K562 (cell line): ENCODE data around the gene DRAXIN. TPM values are rescaled to one million over a fixed set of nuclear protein-coding genes. Genes with fewer than 3 reads are reported as not detected.

Experiments
- ATAC-seq: fragments of 200-7000 bp; cut with Tn5 transposase; 3 replicates; pipeline ENCODE4 v1.9.1; 2020; ENCODE audit warnings: moderate library complexity
- BruUV-seq: library from RNA; stranded (reverse); fragments of 400-500 nt; replicated peaks from 2 replicates; lab custom pipeline; 2021; lab: Mats Ljungman, UMichigan
- CTCF ChIA-PET: fragments of 300-600 bp; formaldehyde crosslinking; extraction: SDS; loops from one replicate; lab custom pipeline; 2021; ENCODE audit warnings: low intra/inter-chr PET ratio; lab: Yijun Ruan, JAX
- POLR2A ChIA-PET: fragments of 300-600, 350-650 bp; sonication (Branson Sonifier 250); formaldehyde crosslinking; extraction: SDS; loops from one replicate; lab custom pipeline; 2021; ENCODE audit warnings: antibody characterized with exemption, inconsistent platforms; lab: Yijun Ruan, JAX
- DNase-seq, 4 experiments: peaks; one replicate each; pipeline versions ENCODE4 v3.0.0 to v3.0.0-alpha.2; 2011 to 2018; ENCODE audit warnings: low spot score in 3 of 4, mixed read lengths in 3 of 4; ENCODE audit errors: extremely low read depth in 1 of 4
- FAIRE-seq: peaks from 2 replicates; lab custom pipeline; 2011; peaks lifted over from hg19 to GRCh38; lab: Jason Lieb, UNC
- H2AFZ ChIP-seq: 2 replicates; pipeline ENCODE4 v1.6.0; 2011; ENCODE audit warnings: low read depth, low read length, control low read depth, inconsistent platforms
- H3K27ac ChIP-seq: fragments of 200-600 bp; 3 replicates; pipeline ENCODE4 v1.8.0; 2011; ENCODE audit warnings: low read depth, mild to moderate bottlenecking, control low read depth, inconsistent platforms, low read length, moderate library complexity, mixed read lengths; ENCODE audit errors: extremely low read depth
- H3K27me3 ChIP-seq, 2 experiments: fragments of 300-600 bp in 1 of 2; 2 replicates in 1 of 2; 3 replicates in 1 of 2; pipeline versions ENCODE4 v1.6.0 to v1.8.0; 2011; ENCODE audit warnings: inconsistent platforms in 2 of 2, low read length in 2 of 2, mild to moderate bottlenecking in 1 of 2, mixed read lengths in 1 of 2, moderate library complexity in 1 of 2; ENCODE audit not compliant: control insufficient read depth in 2 of 2, insufficient read depth in 2 of 2
- H3K36me3 ChIP-seq: fragments of 300-600 bp; 3 replicates; pipeline ENCODE4 v1.8.0; 2011; ENCODE audit warnings: mild to moderate bottlenecking, low read length, inconsistent platforms; ENCODE audit not compliant: control insufficient read depth, insufficient read depth
- H3K4me1 ChIP-seq, 2 experiments: fragments of 200-600 bp in 1 of 2; replicated peaks in 1 of 2; 2 replicates in 1 of 2; 3 replicates in 1 of 2; pipeline versions ENCODE4 v1.5.1 to v1.8.0; 2011; ENCODE audit warnings: inconsistent platforms in 2 of 2, low read length in 2 of 2, mild to moderate bottlenecking in 1 of 2, mixed read lengths in 1 of 2, moderate library complexity in 1 of 2; ENCODE audit not compliant: control insufficient read depth in 2 of 2, insufficient read depth in 2 of 2
- H3K4me2 ChIP-seq: 2 replicates; pipeline ENCODE4 v1.6.1; 2011; ENCODE audit warnings: low read length, control low read depth, inconsistent platforms, mixed read lengths; ENCODE audit not compliant: insufficient read depth
- H3K4me3 ChIP-seq: fragments of 200-600 bp; sonication (generic), shearing (Covaris generic); 2 replicates; pipeline ENCODE4 v1.5.1; 2016; ENCODE audit warnings: control low read depth, inconsistent platforms
- H3K79me2 ChIP-seq: fragments of 200-600 bp; 3 replicates; pipeline ENCODE4 v1.8.0; 2011; ENCODE audit warnings: low read length, inconsistent platforms; ENCODE audit not compliant: control insufficient read depth, insufficient read depth
- H3K9ac ChIP-seq, 2 experiments: 2 replicates each; pipeline versions ENCODE4 v1.6.0 to v1.6.1; 2011; ENCODE audit warnings: low read depth in 2 of 2, low read length in 2 of 2, control low read depth in 1 of 2, inconsistent platforms in 1 of 2, mild to moderate bottlenecking in 1 of 2, mixed read lengths in 1 of 2; ENCODE audit not compliant: insufficient read depth in 1 of 2
- H3K9me1 ChIP-seq: one replicate; pipeline ENCODE4 v1.6.0; 2011; ENCODE audit warnings: inconsistent platforms, mild to moderate bottlenecking, low read length, moderate library complexity; ENCODE audit not compliant: control insufficient read depth, insufficient read depth
- H3K9me3 ChIP-seq: replicated peaks from 2 replicates; pipeline ENCODE4 v1.5.1; 2011; ENCODE audit warnings: low read depth, low read length, inconsistent platforms; ENCODE audit not compliant: control insufficient read depth, insufficient read depth
- H4K20me1 ChIP-seq: replicated peaks from 2 replicates; pipeline ENCODE4 v1.6.1; 2011; ENCODE audit warnings: low read length, inconsistent platforms, mixed read lengths; ENCODE audit not compliant: control insufficient read depth, insufficient read depth
- CREB1 ChIP-seq, 2 experiments: sonication (generic) in 1 of 2; formaldehyde crosslinking in 1 of 2; IDR thresholded peaks; 2 replicates each; pipeline versions ENCODE4 v1.6.1 to v1.8.0; 2012 to 2022; ENCODE audit warnings: inconsistent platforms in 1 of 2, mild to moderate bottlenecking in 1 of 2, missing genetic modification reagents in 1 of 2, moderate library complexity in 1 of 2
- LARP7 ChIP-seq: fragments of 450-650 bp; IDR thresholded peaks from 2 replicates; pipeline ENCODE4 v1.6.1; 2016
- MAX ChIP-seq: sonication (generic); formaldehyde crosslinking; IDR thresholded peaks from 2 replicates; pipeline ENCODE4 v1.9.0; 2022; ENCODE audit warnings: mild to moderate bottlenecking, missing genetic modification reagents
- MAZ ChIP-seq, 2 experiments: fragments of 450-650 bp in 1 of 2; sonication (generic) in 1 of 2; formaldehyde crosslinking; IDR thresholded peaks in 1 of 2; conservative IDR thresholded peaks in 1 of 2; 2 replicates each; pipeline versions ENCODE4 v1.4.0 to v1.5.0; 2020; ENCODE audit warnings: mild to moderate bottlenecking in 1 of 2, missing genetic modification reagents in 1 of 2
- MNT ChIP-seq, 2 experiments: fragments of 450-650 bp; conservative IDR thresholded peaks; 2 replicates each; pipeline ENCODE4 v1.6.1; 2017; ENCODE audit warnings: mild to moderate bottlenecking in 2 of 2, moderate library complexity in 2 of 2
- NEUROD1 ChIP-seq: fragments of 150-350 bp; IDR thresholded peaks from 2 replicates; pipeline ENCODE4 v1.6.1; 2014; ENCODE audit warnings: borderline replicate concordance, low read length, low read depth; ENCODE audit not compliant: partially characterized antibody
- NFIX ChIP-seq: fragments of 250-450 bp; sonication (Bioruptor Pico); IDR thresholded peaks from 2 replicates; pipeline ENCODE4 v1.4.0; 2020; ENCODE audit warnings: low read depth, mild to moderate bottlenecking, moderate library complexity
- RBFOX2 ChIP-seq: fragments of 200-400 bp; formaldehyde crosslinking; IDR thresholded peaks from 2 replicates; pipeline ENCODE4 v1.6.1; 2017; ENCODE audit warnings: low read depth, mild to moderate bottlenecking, low read length, moderate library complexity
- TBP ChIP-seq: optimal IDR thresholded peaks from 2 replicates; pipeline ENCODE3; 2011; ENCODE audit warnings: low read depth, low read length, improper control_type of control experiment
- TFAP4 ChIP-seq: sonication (generic); formaldehyde crosslinking; IDR thresholded peaks from 2 replicates; pipeline ENCODE4 v1.8.0; 2022; ENCODE audit warnings: missing genetic modification reagents, mild to moderate bottlenecking, moderate library complexity, borderline replicate concordance
- ZFX ChIP-seq: sonication (generic); formaldehyde crosslinking; IDR thresholded peaks from 2 replicates; pipeline ENCODE4 v1.8.0; 2022; ENCODE audit warnings: mild to moderate bottlenecking, missing genetic modification reagents, moderate library complexity
- WGBS: fragments of 100-300 bp; shearing (Covaris generic); methylation state at CpG from one replicate; pipeline ENCODE4 v1.1.6; 2016; ENCODE audit warnings: low coverage, mixed read lengths; ENCODE audit not compliant: insufficient coverage; ENCODE audit errors: missing lambda C conversion rate; 5-methylcytosine and 5-hydroxymethylcytosine counted together
- in situ Hi-C: fragments of 300-500 bp; cut with MboI; formaldehyde crosslinking; loops from 4 replicates; pipeline ENCODE4 v1.15.0; 2018; ENCODE audit warnings: inconsistent platforms, mixed read lengths
- intact Hi-C: fragments of 100-400 bp; cut with micrococcal nuclease; formaldehyde crosslinking; loops from 2 replicates; pipeline ENCODE4 v1.14.2; 2022
- polyA plus RNA-seq, 8 experiments: library from polyadenylated mRNA; depleted of rRNA in 4 of 8; stranded (reverse) in 5 of 8; unstranded in 3 of 8; fragments of >200 nt; fragmentation: Nextera tagmentation in 2 of 8; fragmentation: Illumina TruSeq in 1 of 8; extraction: Ambion mirVana in 2 of 8; extraction: Trizol in 1 of 8; gene quantifications; 2 replicates each; pipeline versions ENCODE4 v1.2.1 to v1.2.3, GENCODE V29; 2011 to 2014; ENCODE audit warnings: inconsistent platforms in 1 of 8, missing spikeins in 1 of 8
- total RNA-seq, 7 experiments: library from RNA; depleted of rRNA in 6 of 7; stranded (reverse); fragments of >200 nt in 6 of 7; fragmentation: Illumina TruSeq in 2 of 7; extraction: Trizol in 2 of 7; gene quantifications; 2 replicates each; pipeline versions ENCODE4 v1.2.1 to v1.2.3, GENCODE V29; 2011 to 2021; ENCODE audit warnings: low replicate concordance in 1 of 7
- TF ChIP-seq, protein P1 (sequence below): fragments of 450-650 bp; formaldehyde crosslinking; IDR thresholded peaks from 2 replicates; pipeline ENCODE4 v1.4.0; 2022; ENCODE audit warnings: missing genetic modification characterization
- TF ChIP-seq, protein P2 (sequence below): conservative IDR thresholded peaks from 2 replicates; pipeline ENCODE4 v1.6.1; 2011; ENCODE audit warnings: low read depth, mild to moderate bottlenecking, low read length; ENCODE audit not compliant: control insufficient read depth

Gene DRAXIN
- total and polyA plus RNA-seq, 9 of the 15 experiments (the other 6 are each of a cell fraction or from before 2014, with no cell fraction given), result 0.01 to 0.04 (median 0.01) TPM; not detected in 6

DNA sequence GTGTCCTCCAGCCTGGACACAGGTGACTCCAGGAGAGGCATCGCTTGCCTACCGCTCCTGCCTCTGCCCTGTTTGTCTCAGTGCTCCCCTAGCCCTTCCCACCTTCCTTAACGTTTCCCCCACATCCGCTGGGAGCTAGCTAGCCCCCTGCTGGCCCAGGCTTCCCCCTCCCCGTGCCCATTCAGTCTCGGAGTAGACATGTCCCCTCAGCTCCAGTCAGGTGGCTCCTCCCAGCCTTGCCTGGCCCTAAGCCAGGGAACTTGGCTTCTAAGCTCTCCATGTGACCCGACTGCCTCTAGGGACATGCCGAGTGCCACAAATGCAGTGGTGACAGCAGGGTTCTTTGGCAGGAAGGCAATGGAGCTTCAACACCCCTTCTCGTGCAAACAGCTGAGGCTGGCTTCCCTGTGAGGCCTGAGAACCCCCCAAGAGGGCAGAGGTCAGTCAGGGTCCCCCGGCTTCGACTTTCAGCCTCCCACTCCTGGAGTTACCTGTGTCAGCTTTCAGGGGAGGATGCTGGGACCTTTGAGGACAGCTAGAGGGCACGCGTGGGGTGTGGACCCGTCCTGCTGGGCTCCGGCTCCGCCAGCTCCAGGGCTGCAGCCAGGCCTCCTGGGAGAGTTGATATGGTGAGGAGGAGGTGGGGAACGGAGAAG lies 16.2 kb downstream of the DRAXIN start:
- peak overlapping the region; percentile 97 for H2AFZ ChIP-seq
- no peaks in the 10 kb centered on the region for H4K20me1 ChIP-seq
- in situ Hi-C loops (no loop called here), intact Hi-C loops (loop anchor here (1.0 to 5.0 kb wide), 2 partner anchors 14 to 35 kb away; no protein-coding TSS in a partner anchor)
- H3K27ac ChIP-seq, result peak overlapping the region; percentile 71
- H3K4me3 ChIP-seq, result no peak overlapping the region
- no peaks in the 10 kb centered on the region for H3K79me2 ChIP-seq
- FAIRE-seq, result no peak
- H3K4me1 ChIP-seq, result peaks cover 12 to 48% of the 10 kb centered on the region in 2 experiments
- H3K9me1 ChIP-seq, result no peaks in the 10 kb centered on the region
- ChIA-PET CTCF (interaction anchor here (0.9 to 1.3 kb wide), 2 partner anchors 11 to 45 kb away, joined by 3 to 4 read pairs; no protein-coding TSS in a partner anchor), POLR2A (interaction anchor here (0.5 to 2.3 kb wide), 19 partner anchors 8 to 906 kb away, joined by 3 to 9 read pairs (median 4); partner anchors contain the start of gene MAD2L2)
- WGBS, result 16% methylated on average over 17 of the region's 17 CpGs
- peak overlapping the region; percentile 51 to 80 for H3K9ac ChIP-seq
- peaks cover 7 to 24% of the 10 kb centered on the region in 2 experiments; a peak in 3 of 5 replicates for H3K27me3 ChIP-seq
- peak; percentile 73 to 88 (median 78) for DNase-seq
- no TSS peak for BruUV-seq
- no peaks in the 10 kb centered on the region for H3K36me3 ChIP-seq
- no peaks in the 10 kb centered on the region for H3K9me3 ChIP-seq
- peak; percentile 78 for ATAC-seq
- H3K4me2 ChIP-seq, result peak overlapping the region; percentile 67
- peak in 1 of 2 experiments; percentile 32; a peak in 2 of 4 replicates for TF ChIP-seq MAZ (CRISPR knock-in tag; conservative IDR thresholded peaks at IDR 0.05 in 1 of 2, IDR thresholded peaks at IDR 0.05 in 1 of 2)
- TF ChIP-seq NEUROD1, result no peak
- 0 out of 2 replicates have a peak, but pooled peaks have one; percentile 59 for TF ChIP-seq LARP7
- TF ChIP-seq, protein P1, sequence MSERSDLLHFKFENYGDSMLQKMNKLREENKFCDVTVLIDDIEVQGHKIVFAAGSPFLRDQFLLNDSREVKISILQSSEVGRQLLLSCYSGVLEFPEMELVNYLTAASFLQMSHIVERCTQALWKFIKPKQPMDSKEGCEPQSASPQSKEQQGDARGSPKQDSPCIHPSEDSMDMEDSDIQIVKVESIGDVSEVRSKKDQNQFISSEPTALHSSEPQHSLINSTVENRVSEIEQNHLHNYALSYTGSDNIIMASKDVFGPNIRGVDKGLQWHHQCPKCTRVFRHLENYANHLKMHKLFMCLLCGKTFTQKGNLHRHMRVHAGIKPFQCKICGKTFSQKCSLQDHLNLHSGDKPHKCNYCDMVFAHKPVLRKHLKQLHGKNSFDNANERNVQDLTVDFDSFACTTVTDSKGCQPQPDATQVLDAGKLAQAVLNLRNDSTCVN (CRISPR knock-in tag), result 0 out of 2 replicates have a peak, but pooled peaks have one; percentile 60
- 0 out of 4 replicates have a peak, but pooled peaks of 1 of the 2 experiments have one; percentile 31 for TF ChIP-seq MNT (conservative IDR thresholded peaks at IDR 0.05)
- TF ChIP-seq MAX (CRISPR knock-in tag), result peak; percentile 58; the same call in 1 of the 2 replicates
- TF ChIP-seq, protein P2, sequence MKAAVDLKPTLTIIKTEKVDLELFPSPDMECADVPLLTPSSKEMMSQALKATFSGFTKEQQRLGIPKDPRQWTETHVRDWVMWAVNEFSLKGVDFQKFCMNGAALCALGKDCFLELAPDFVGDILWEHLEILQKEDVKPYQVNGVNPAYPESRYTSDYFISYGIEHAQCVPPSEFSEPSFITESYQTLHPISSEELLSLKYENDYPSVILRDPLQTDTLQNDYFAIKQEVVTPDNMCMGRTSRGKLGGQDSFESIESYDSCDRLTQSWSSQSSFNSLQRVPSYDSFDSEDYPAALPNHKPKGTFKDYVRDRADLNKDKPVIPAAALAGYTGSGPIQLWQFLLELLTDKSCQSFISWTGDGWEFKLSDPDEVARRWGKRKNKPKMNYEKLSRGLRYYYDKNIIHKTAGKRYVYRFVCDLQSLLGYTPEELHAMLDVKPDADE, result 0 out of 2 replicates have a peak, but pooled peaks have one; percentile 16
- TF ChIP-seq TBP, result peak; percentile 14
- 0 out of 2 replicates have a peak, but pooled peaks have one; percentile 19 for TF ChIP-seq NFIX (CRISPR knock-in tag)
- TF ChIP-seq ZFX, result no peak; the same call in 1 of the 2 replicates
- TF ChIP-seq CREB1 (IDR thresholded peaks at IDR 0.05), result peak; percentile 13; the same call in 1 of the 2 replicates
- TF ChIP-seq CREB1 (CRISPR knock-in tag; IDR thresholded peaks at IDR 0.05), result no peak
- TF ChIP-seq RBFOX2, result 0 out of 2 replicates have a peak, but pooled peaks have one; percentile 31
- peak; percentile 69; the same call in 1 of the 2 replicates for TF ChIP-seq TFAP4 (CRISPR knock-in tag)
